ENCODE data around the gene GRB14.

- TF ChIP-seq CTCF (IDR thresholded peaks at IDR 0.05; ENCODE audit: insufficient read depth, low read depth, low read length) (no peak), EZH2 (IDR thresholded peaks at IDR 0.05; ENCODE audit: insufficient read depth, low read length) (no peak)
Observed at GRCh38 chr2:164485541-164485940, 135.7 kb downstream of the GRB14 start.
